Large intestine (tissue), 3 donors: Measurements from ENCODE around the gene ZNF407. TPM values are rescaled to one million over a fixed set of nuclear protein-coding genes. Genes with fewer than 3 reads are reported as not detected.

Experiments
- DNase-seq, 2 donors: peaks; one replicate each; pipeline versions ENCODE4 v3.0.0 to v3.0.0-alpha.2; 2013
- H3K27ac ChIP-seq: one replicate; pipeline ENCODE4 v1.5.1; 2013; ENCODE audit warnings: low read length
- H3K27me3 ChIP-seq: 2 replicates; pipeline ENCODE4 v1.6.1; 2013; ENCODE audit warnings: low read length; ENCODE audit not compliant: control insufficient read depth, insufficient read depth
- H3K36me3 ChIP-seq: 2 replicates; pipeline ENCODE4 v1.6.1; 2013; ENCODE audit warnings: low read length; ENCODE audit not compliant: control insufficient read depth, insufficient read depth
- H3K4me1 ChIP-seq: one replicate; pipeline ENCODE4 v1.6.1; 2013; ENCODE audit warnings: low read length; ENCODE audit not compliant: control insufficient read depth, insufficient read depth
- H3K4me3 ChIP-seq: one replicate; pipeline ENCODE4 v1.5.1; 2013; ENCODE audit warnings: low read length
- H3K9me3 ChIP-seq: one replicate; pipeline ENCODE4 v1.6.1; 2013; ENCODE audit warnings: mild to moderate bottlenecking, low read depth, low read length, moderate library complexity; ENCODE audit not compliant: control insufficient read depth
- WGBS: methylation state at CpG from one replicate; pipeline ENCODE4 v1.1.5; 2013; ENCODE audit warnings: low lambda C conversion rate; ENCODE audit not compliant: insufficient coverage; 5-methylcytosine and 5-hydroxymethylcytosine counted together
- polyA plus RNA-seq: library from polyadenylated mRNA; unstranded; fragments of 120-200 nt; gene quantifications from one replicate; pipeline ENCODE4 v1.2.1, GENCODE V29; 2013

ZNF407 gene
- polyA plus RNA-seq, 1 donor = 6.6 TPM

GRCh38 chr18:74609535-74609934, 11.9 kb downstream of the ZNF407 start:
- Histone ChIP-seq H3K27ac (no peak overlapping the region), H3K4me3 (no peak overlapping the region), H3K9me3 (no peaks in the 10 kb centered on the region), H3K4me1 (no peaks in the 10 kb centered on the region), H3K27me3 (no peaks in the 10 kb centered on the region), H3K36me3 (no peaks in the 10 kb centered on the region)
- no CpG with 5 or more reads among the region's 3 CpGs for WGBS
- DNase-seq = no peak

- Histone ChIP-seq H3K27me3 (no peaks in the 10 kb centered on the region), H3K27ac (no peak overlapping the region), H3K4me1 (no peaks in the 10 kb centered on the region), H3K4me3 (no peak overlapping the region), H3K36me3 (no peaks in the 10 kb centered on the region), H3K9me3 (no peaks in the 10 kb centered on the region)
- WGBS = 100% methylated on average over 1 of the region's 7 CpGs
- DNase-seq = no peak
Observed at GRCh38 chr18:74610051-74610615, 12.5 kb downstream of the ZNF407 start.

GRCh38 chr18:74610860-74611259, 13.2 kb downstream of the ZNF407 start:
- Histone ChIP-seq H3K9me3 (no peaks in the 10 kb centered on the region), H3K4me3 (no peak overlapping the region), H3K36me3 (no peaks in the 10 kb centered on the region), H3K4me1 (no peaks in the 10 kb centered on the region), H3K27me3 (no peaks in the 10 kb centered on the region), H3K27ac (no peak overlapping the region)
- no peak for DNase-seq
- WGBS = no CpG with 5 or more reads among the region's 1 CpG

DNA sequence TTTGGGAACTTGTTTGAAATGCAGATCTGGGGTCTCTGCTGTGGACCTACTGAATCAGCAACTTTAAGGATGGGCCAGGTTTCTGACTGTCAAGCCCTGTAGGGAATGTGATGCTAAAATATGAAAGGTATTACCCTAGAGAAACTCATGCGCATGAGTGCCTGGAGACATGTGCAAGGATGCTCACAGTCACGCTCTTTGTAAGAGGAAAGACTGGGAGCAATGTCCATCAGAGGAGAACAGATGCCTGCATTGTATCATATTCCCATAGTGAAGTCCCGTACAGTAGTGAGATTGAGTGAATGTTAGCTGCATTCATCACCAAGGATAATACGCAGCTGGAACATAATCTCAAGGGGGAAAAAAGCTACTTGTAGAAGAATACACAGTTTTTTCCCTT, 14.1 kb downstream of the ZNF407 start:
- no peaks in the 10 kb centered on the region for H3K36me3 ChIP-seq
- H3K27ac ChIP-seq = no peak overlapping the region
- peaks cover 2% of the 10 kb centered on the region for H3K9me3 ChIP-seq
- DNase-seq = no peak
- H3K4me1 ChIP-seq = no peaks in the 10 kb centered on the region
- no peaks in the 10 kb centered on the region for H3K27me3 ChIP-seq
- WGBS = 86% methylated on average over 1 of the region's 4 CpGs
- H3K4me3 ChIP-seq = no peak overlapping the region

GRCh38 chr18:74613381-74613780, 15.7 kb downstream of the ZNF407 start:
- Histone ChIP-seq H3K4me3 (no peak overlapping the region), H3K4me1 (no peaks in the 10 kb centered on the region), H3K27me3 (no peaks in the 10 kb centered on the region), H3K9me3 (peaks cover 6% of the 10 kb centered on the region), H3K27ac (no peak overlapping the region), H3K36me3 (no peaks in the 10 kb centered on the region)
- WGBS = no CpG with 5 or more reads among the region's 1 CpG
- no peak for DNase-seq

DNA sequence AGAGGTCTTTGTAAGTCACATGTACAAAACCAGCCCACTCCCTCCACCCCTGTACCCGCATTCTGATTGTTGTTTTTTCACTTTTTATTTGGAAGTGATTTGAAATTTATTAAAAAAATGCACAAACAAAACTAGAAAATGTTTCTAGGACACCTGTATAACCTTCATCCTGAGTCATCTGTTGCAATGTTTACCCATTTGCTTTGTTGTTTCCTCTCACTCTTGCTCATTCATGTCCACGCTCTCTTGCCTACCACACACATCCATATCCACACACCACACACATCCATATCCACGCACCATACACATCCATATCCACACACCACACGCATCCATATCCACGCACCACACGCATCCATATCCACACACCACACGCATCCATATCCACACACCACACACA, 18.8 kb downstream of the ZNF407 start:
- Histone ChIP-seq H3K4me3 (no peak overlapping the region), H3K4me1 (no peaks in the 10 kb centered on the region), H3K9me3 (peaks cover 6% of the 10 kb centered on the region), H3K27me3 (no peaks in the 10 kb centered on the region), H3K36me3 (no peaks in the 10 kb centered on the region), H3K27ac (no peak overlapping the region)
- 51% methylated on average over 5 of the region's 7 CpGs for WGBS
- no peak for DNase-seq

- H3K27ac ChIP-seq = no peak overlapping the region
- DNase-seq = no peak
- no CpG with 5 or more reads among the region's 2 CpGs for WGBS
- no peaks in the 10 kb centered on the region for H3K4me1 ChIP-seq
- H3K9me3 ChIP-seq = peaks cover 6% of the 10 kb centered on the region
- H3K36me3 ChIP-seq = no peaks in the 10 kb centered on the region
- no peaks in the 10 kb centered on the region for H3K27me3 ChIP-seq
- H3K4me3 ChIP-seq = no peak overlapping the region
Observed at GRCh38 chr18:74617486-74617885, 19.8 kb downstream of the ZNF407 start.

DNA sequence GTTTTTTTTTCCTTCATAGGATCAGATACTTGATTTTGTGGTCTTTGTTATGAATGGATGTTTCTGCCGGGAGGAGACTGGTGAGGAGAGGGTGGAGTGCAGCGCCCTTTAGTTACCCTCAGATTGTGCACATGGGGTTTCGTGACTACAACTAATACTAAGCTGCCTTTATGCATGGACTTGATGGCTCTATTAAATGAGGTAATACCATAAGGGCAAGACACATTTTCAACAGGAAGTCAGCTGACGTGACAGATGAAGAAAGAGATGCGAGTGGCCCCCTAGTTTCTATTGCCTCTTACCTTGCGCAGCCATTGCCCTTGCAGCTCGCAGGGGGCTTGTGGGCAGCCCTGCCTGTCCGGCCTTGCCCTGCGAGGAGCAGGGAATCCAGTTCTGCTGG, 24.4 kb downstream of the ZNF407 start:
- DNase-seq = no peak
- H3K9me3 ChIP-seq = peaks cover under 1% of the 10 kb centered on the region
- no peaks in the 10 kb centered on the region for H3K27me3 ChIP-seq
- H3K4me3 ChIP-seq = no peak overlapping the region
- no peaks in the 10 kb centered on the region for H3K4me1 ChIP-seq
- no peak overlapping the region for H3K27ac ChIP-seq
- no CpG with 5 or more reads among the region's 9 CpGs for WGBS
- no peaks in the 10 kb centered on the region for H3K36me3 ChIP-seq

GRCh38 chr18:74623047-74623816, 25.6 kb downstream of the ZNF407 start:
- no peak overlapping the region for H3K4me3 ChIP-seq
- no peak overlapping the region for H3K27ac ChIP-seq
- H3K4me1 ChIP-seq = no peaks in the 10 kb centered on the region
- H3K36me3 ChIP-seq = no peaks in the 10 kb centered on the region
- 78% methylated on average over 17 of the region's 24 CpGs for WGBS
- no peaks in the 10 kb centered on the region for H3K27me3 ChIP-seq
- H3K9me3 ChIP-seq = no peaks in the 10 kb centered on the region
- DNase-seq = no peak

GRCh38 chr18:74624466-74624865, 26.8 kb downstream of the ZNF407 start:
- DNase-seq = no peak
- no peaks in the 10 kb centered on the region for H3K36me3 ChIP-seq
- no peaks in the 10 kb centered on the region for H3K27me3 ChIP-seq
- no peaks in the 10 kb centered on the region for H3K9me3 ChIP-seq
- H3K27ac ChIP-seq = no peak overlapping the region
- no peak overlapping the region for H3K4me3 ChIP-seq
- WGBS = 81% methylated on average over 4 of the region's 8 CpGs
- no peaks in the 10 kb centered on the region for H3K4me1 ChIP-seq

DNA sequence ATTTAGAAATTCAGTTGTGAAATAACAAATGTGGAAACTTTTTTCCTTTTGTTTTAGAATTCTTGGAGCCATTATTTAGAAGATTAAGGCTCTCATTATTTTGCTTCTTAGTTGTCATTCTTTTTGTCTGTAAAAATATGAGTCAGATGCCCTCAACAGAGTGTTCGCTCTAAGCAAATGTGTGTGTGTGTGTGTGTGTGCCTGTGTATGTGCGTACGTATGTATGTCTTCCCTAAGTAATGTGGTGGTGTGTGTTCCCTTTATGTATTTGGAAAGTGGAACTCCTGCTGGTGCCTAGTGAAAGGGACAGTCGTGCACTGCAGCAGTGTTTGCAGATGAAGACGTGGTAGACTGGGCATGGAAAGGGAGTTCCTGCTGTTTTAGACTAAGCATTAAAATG, 27.5 kb downstream of the ZNF407 start:
- no peaks in the 10 kb centered on the region for H3K36me3 ChIP-seq
- no peak for DNase-seq
- no peaks in the 10 kb centered on the region for H3K27me3 ChIP-seq
- H3K9me3 ChIP-seq = no peaks in the 10 kb centered on the region
- no peak overlapping the region for H3K4me3 ChIP-seq
- no CpG with 5 or more reads among the region's 5 CpGs for WGBS
- H3K4me1 ChIP-seq = no peaks in the 10 kb centered on the region
- H3K27ac ChIP-seq = no peak overlapping the region
